ENCODE measurements around the gene DR1. TPM values are rescaled to one million over a fixed set of nuclear protein-coding genes. Genes with fewer than 3 reads are reported as not detected.

Gene DR1
- total RNA-seq, 4 donors from 2014 or later = 21.0 to 31.6 (median 26.2) TPM

- Histone ChIP-seq H3K36me3 (peaks cover 0 to 2% (median 0%) of the 10 kb centered on the region in 3 donors), H3K4me3 (no peak overlapping the region), H3K27ac (no peak overlapping the region), H3K27me3 (no peaks in the 10 kb centered on the region), H3K9me3 (no peaks in the 10 kb centered on the region), H3K4me1 (no peaks in the 10 kb centered on the region)
- no peak for DNase-seq (ENCODE audit: low spot score in 2 of 2)
- WGBS, 2 donors = 67 to 74% methylated on average over 1 of the region's 1 CpG
- TF ChIP-seq CTCF (IDR thresholded peaks at IDR 0.05) (no peak), EP300 (IDR thresholded peaks at IDR 0.05) (no peak), POLR2A (IDR thresholded peaks at IDR 0.05) (no peak)
These were observed 15.5 kb upstream of the DR1 start for GRCh38 chr1:93330196-93330595.

DNA sequence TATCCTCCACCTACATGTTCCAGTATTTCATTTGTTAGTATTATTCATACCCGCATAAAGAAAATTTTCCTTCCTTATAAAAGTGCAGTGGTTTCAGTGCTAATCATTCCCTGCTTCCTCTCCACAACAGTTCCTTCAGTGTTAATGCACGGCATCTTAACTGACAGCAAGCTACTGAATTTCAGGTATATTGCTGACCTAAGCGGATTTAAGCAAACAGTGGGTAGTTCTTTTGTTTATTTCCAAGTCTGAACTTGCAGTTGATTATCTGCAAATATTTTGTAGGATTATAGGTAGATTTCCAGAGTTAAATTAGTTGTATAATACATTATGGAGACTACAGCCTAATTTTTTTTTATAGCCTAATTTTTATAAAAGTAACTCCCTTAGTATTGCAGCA is 15.1 kb upstream of the DR1 start:
- H3K4me3 ChIP-seq = no peak overlapping the region
- H3K27me3 ChIP-seq = no peaks in the 10 kb centered on the region
- no peaks in the 10 kb centered on the region for H3K9me3 ChIP-seq
- no peak for TF ChIP-seq POLR2A (IDR thresholded peaks at IDR 0.05)
- no peak for TF ChIP-seq CTCF (IDR thresholded peaks at IDR 0.05)
- TF ChIP-seq EP300 (IDR thresholded peaks at IDR 0.05) = no peak
- H3K36me3 ChIP-seq = peaks cover 0 to under 1% (median 0%) of the 10 kb centered on the region in 3 donors
- no peaks in the 10 kb centered on the region for H3K4me1 ChIP-seq
- no peak overlapping the region for H3K27ac ChIP-seq
- no peak for DNase-seq (ENCODE audit: low spot score in 2 of 2)
- 89 to 90% methylated on average over 3 of the region's 3 CpGs for WGBS, 2 donors

- TF ChIP-seq EP300 (IDR thresholded peaks at IDR 0.05) (no peak), POLR2A (IDR thresholded peaks at IDR 0.05) (no peak), CTCF (IDR thresholded peaks at IDR 0.05) (no peak)
- DNase-seq (ENCODE audit: low spot score in 2 of 2) = no peak
- H3K27me3 ChIP-seq = no peaks in the 10 kb centered on the region
- no peak overlapping the region for H3K27ac ChIP-seq
- H3K4me3 ChIP-seq = no peak overlapping the region
- no peaks in the 10 kb centered on the region for H3K9me3 ChIP-seq
- 72 to 75% methylated on average over 2 of the region's 2 CpGs for WGBS, 2 donors
- no peaks in the 10 kb centered on the region for H3K4me1 ChIP-seq
- no peaks in the 10 kb centered on the region for H3K36me3 ChIP-seq
These were observed 14.3 kb upstream of the DR1 start for GRCh38 chr1:93331412-93331811.

GRCh38 chr1:93332368-93332767 is 13.3 kb upstream of the DR1 start:
- no peak overlapping the region for H3K4me3 ChIP-seq
- WGBS, 2 donors = 86 to 94% methylated on average over 1 of the region's 1 CpG
- no peak for DNase-seq (ENCODE audit: low spot score in 2 of 2)
- H3K27ac ChIP-seq = no peak overlapping the region
- TF ChIP-seq POLR2A (IDR thresholded peaks at IDR 0.05) (no peak), EP300 (IDR thresholded peaks at IDR 0.05) (no peak), CTCF (IDR thresholded peaks at IDR 0.05) (no peak)
- H3K27me3 ChIP-seq = no peaks in the 10 kb centered on the region
- H3K4me1 ChIP-seq = no peaks in the 10 kb centered on the region
- H3K36me3 ChIP-seq = peaks cover 0 to 5% (median 2%) of the 10 kb centered on the region in 3 donors
- H3K9me3 ChIP-seq = no peaks in the 10 kb centered on the region

DNA sequence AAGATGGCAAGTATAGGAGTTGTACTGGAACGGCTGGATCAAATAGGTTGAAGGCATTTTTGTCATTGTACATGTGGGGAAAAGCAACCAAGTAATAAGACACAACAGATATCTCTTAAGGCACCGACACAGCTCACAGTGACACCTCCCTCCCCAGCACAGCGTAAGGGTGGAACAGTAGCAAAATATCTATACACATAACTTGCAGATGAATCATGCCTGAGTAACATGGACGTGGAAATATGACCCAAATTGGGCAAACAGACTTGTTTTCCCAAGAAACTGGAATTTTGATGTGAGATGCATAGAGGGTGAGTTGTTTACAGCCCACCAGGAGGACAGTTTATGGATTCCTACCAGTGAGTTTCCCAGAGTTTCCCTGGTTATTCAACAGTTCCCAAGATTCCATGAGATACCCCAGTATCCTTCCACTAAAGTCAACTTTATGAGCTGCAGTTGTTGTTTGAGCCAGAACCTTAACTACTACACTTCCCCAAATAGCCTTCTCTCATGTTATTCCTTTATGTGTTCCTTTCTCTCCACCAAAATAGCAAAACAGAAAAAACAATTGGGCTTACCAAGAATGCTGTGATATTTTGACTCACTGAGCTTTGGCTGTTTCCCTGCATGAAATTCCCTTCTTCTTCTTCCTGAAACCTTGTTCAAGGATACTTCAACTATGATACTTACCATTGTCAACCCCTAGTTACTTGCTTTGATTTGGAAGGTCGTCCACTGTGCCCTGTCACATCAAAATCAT is 7.1 kb upstream of the DR1 start:
- TF ChIP-seq POLR2A (IDR thresholded peaks at IDR 0.05) (no peak), EP300 (IDR thresholded peaks at IDR 0.05) (no peak), CTCF (IDR thresholded peaks at IDR 0.05) (no peak)
- Histone ChIP-seq H3K27me3 (no peaks in the 10 kb centered on the region), H3K9me3 (no peaks in the 10 kb centered on the region), H3K27ac (no peak overlapping the region), H3K4me3 (no peak overlapping the region), H3K4me1 (peaks cover 0 to 18% (median 0%) of the 10 kb centered on the region in 4 donors), H3K36me3 (peaks cover 0 to 24% (median 4%) of the 10 kb centered on the region in 3 donors)
- no peak for DNase-seq (ENCODE audit: low spot score in 2 of 2)
- 75 to 93% methylated on average over 4 to 5 of the region's 5 CpGs for WGBS, 2 donors
